ENCODE results near the gene CSF2. TPM values are rescaled to one million over a fixed set of nuclear protein-coding genes. Genes with fewer than 3 reads are reported as not detected.

The CSF2 gene
- total RNA-seq, 1 donor from 2014 or later, result not detected

- Mint-ChIP-seq H3K36me3 (no peaks in the 10 kb centered on the region), H3K27ac (no peak overlapping the region), H3K4me3 (no peak overlapping the region), H3K4me1 (ENCODE audit: unreplicated experiment) (no peaks in the 10 kb centered on the region), H3K9me3 (no peaks in the 10 kb centered on the region), H3K27me3 (peaks cover 52% of the 10 kb centered on the region)
- TF ChIP-seq CTCF (conservative IDR thresholded peaks at IDR 0.05), result no peak
- no peak for DNase-seq (ENCODE audit: extremely low spot score, unreplicated experiment)
Observed at GRCh38 chr5:132037353-132037752, 36.2 kb upstream of the CSF2 start.

- Mint-ChIP-seq H3K4me3 (no peak overlapping the region), H3K36me3 (no peaks in the 10 kb centered on the region), H3K27me3 (peaks cover 28% of the 10 kb centered on the region), H3K4me1 (ENCODE audit: unreplicated experiment) (no peaks in the 10 kb centered on the region), H3K9me3 (no peaks in the 10 kb centered on the region), H3K27ac (no peak overlapping the region)
- DNase-seq (ENCODE audit: extremely low spot score, unreplicated experiment), result peak; percentile 47
- no peak for TF ChIP-seq CTCF (conservative IDR thresholded peaks at IDR 0.05)
Observed at GRCh38 chr5:132044207-132044606, 29.4 kb upstream of the CSF2 start.

DNA sequence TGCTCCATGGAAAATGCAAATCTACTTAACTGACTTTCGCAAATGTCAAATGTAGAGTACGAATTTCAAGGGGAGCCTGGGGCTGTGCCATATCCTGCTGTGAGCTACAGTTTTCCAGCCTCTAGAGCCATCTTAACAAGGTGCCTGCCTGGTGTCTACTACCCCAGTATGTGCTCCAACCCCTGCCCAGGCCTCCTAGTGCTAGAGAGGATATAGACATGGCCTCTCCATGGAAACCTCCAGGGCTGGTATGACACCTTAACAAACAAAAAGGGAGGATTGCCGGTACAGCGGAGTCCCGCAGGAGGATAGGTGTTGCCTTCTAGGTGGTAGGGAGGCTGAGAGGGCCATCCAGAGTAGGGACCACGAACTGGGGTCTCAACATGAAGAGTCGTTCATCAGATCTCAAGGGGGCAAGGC, 26.7 kb upstream of the CSF2 start:
- no peak overlapping the region for H3K4me3 Mint-ChIP-seq
- no peak for TF ChIP-seq CTCF (conservative IDR thresholded peaks at IDR 0.05)
- peak; percentile 29 for DNase-seq (ENCODE audit: extremely low spot score, unreplicated experiment)
- no peaks in the 10 kb centered on the region for H3K9me3 Mint-ChIP-seq
- no peaks in the 10 kb centered on the region for H3K36me3 Mint-ChIP-seq
- H3K4me1 Mint-ChIP-seq (ENCODE audit: unreplicated experiment), result no peaks in the 10 kb centered on the region
- H3K27me3 Mint-ChIP-seq, result peaks cover 8% of the 10 kb centered on the region
- no peak overlapping the region for H3K27ac Mint-ChIP-seq

DNA sequence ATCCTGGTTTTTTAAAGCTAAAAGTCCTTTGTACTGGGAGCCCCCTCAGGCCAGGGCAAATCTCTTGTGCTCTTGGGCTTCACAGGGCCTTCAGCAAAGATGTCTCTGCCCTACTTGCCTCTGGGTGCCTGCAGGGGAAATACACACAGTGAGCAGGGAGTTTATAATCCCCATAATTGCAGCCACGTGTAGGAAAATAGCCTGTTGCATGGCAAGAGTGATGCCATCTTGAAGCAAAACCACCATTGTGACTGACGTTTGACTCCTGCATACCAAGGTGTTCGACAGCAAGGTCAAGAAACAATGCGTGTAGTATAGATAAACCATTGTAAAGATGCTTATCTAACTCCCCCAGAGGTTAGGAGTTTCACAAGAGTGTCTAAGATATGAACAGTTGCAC, 24.5 kb upstream of the CSF2 start:
- H3K36me3 Mint-ChIP-seq, result no peaks in the 10 kb centered on the region
- no peak overlapping the region for H3K4me3 Mint-ChIP-seq
- DNase-seq (ENCODE audit: extremely low spot score, unreplicated experiment), result peak; percentile 36
- H3K9me3 Mint-ChIP-seq, result no peaks in the 10 kb centered on the region
- TF ChIP-seq CTCF (conservative IDR thresholded peaks at IDR 0.05), result no peak
- peaks cover 6% of the 10 kb centered on the region for H3K27me3 Mint-ChIP-seq
- no peak overlapping the region for H3K27ac Mint-ChIP-seq
- H3K4me1 Mint-ChIP-seq (ENCODE audit: unreplicated experiment), result no peaks in the 10 kb centered on the region

DNA sequence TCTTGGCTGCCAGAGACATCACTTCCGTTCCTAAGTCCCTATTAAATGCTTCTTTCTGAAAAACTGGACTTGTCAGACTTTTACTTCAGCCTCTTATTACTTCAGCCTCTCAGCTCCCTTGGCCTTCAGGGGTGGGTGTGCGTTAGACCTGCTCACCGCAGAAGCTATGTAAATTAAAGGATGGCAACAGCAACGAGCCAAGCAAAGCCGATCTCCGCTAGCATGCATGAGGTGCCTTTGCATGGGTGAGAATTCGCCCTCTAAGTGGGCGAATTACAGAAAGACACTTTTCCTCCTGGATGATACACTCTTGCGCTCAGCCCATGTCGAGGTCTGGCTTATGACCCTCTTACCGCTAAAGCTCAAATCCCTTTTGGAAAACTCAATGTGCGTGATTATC, 24.0 kb upstream of the CSF2 start:
- DNase-seq (ENCODE audit: extremely low spot score, unreplicated experiment), result no peak
- no peak for TF ChIP-seq CTCF (conservative IDR thresholded peaks at IDR 0.05)
- Mint-ChIP-seq H3K36me3 (no peaks in the 10 kb centered on the region), H3K4me1 (ENCODE audit: unreplicated experiment) (no peaks in the 10 kb centered on the region), H3K27me3 (peaks cover 6% of the 10 kb centered on the region), H3K4me3 (no peak overlapping the region), H3K27ac (no peak overlapping the region), H3K9me3 (no peaks in the 10 kb centered on the region)

- no peak overlapping the region for H3K4me3 Mint-ChIP-seq
- no peak overlapping the region for H3K27ac Mint-ChIP-seq
- DNase-seq (ENCODE audit: extremely low spot score, unreplicated experiment), result peak; percentile 40
- no peak for TF ChIP-seq CTCF (conservative IDR thresholded peaks at IDR 0.05)
- no peaks in the 10 kb centered on the region for H3K36me3 Mint-ChIP-seq
- H3K9me3 Mint-ChIP-seq, result no peaks in the 10 kb centered on the region
- H3K4me1 Mint-ChIP-seq (ENCODE audit: unreplicated experiment), result no peaks in the 10 kb centered on the region
- H3K27me3 Mint-ChIP-seq, result peaks cover 6% of the 10 kb centered on the region
Observed at GRCh38 chr5:132050136-132050535, 23.5 kb upstream of the CSF2 start.
